Erythroblast (primary cell): Measurements from ENCODE around the gene ZNF362.

Source experiments
- GATA1 ChIP-seq: IDR thresholded peaks from 2 replicates; pipeline ENCODE4 v1.6.1; 2011; ENCODE audit warnings: low read depth, mild to moderate bottlenecking, control low read depth, low read length, moderate library complexity
- POLR2A ChIP-seq: IDR thresholded peaks from 2 replicates; pipeline ENCODE4 v1.6.1; 2011; ENCODE audit warnings: mild to moderate bottlenecking, low read length

- TF ChIP-seq POLR2A (no peak), GATA1 (no peak)
Observed at GRCh38 chr1:33297911-33298622, 41.8 kb downstream of the ZNF362 start.
